Karpas-422 (cell line): ENCODE measurements around the gene B3GNT7. TPM values are rescaled to one million over a fixed set of nuclear protein-coding genes. Genes with fewer than 3 reads are reported as not detected.
A peak's percentile ranks its signal among the peaks of the same experiment; 100 is the strongest.

ENCODE experiments used
- DNase-seq: peaks from one replicate; pipeline ENCODE4 v3.0.0-alpha.2; 2015
- H2AFZ ChIP-seq: fragments of 200-600 bp; sonication (generic); 2 replicates; pipeline ENCODE4 v1.6.1; 2014; ENCODE audit warnings: antibody characterized with exemption, low read length, mixed read lengths
- H3K27ac ChIP-seq: fragments of 200-600 bp; sonication (generic); 2 replicates; pipeline ENCODE4 v1.5.1; 2014; ENCODE audit warnings: mild to moderate bottlenecking, low read length, moderate library complexity
- H3K27me3 ChIP-seq: fragments of 200-600 bp; sonication (generic); 2 replicates; pipeline ENCODE4 v1.6.1; 2014; ENCODE audit warnings: low read length, mixed read lengths
- H3K36me3 ChIP-seq: fragments of 200-600 bp; sonication (generic); 2 replicates; pipeline ENCODE4 v1.6.1; 2014; ENCODE audit warnings: low read length, mixed read lengths; ENCODE audit not compliant: insufficient read depth
- H3K4me1 ChIP-seq: fragments of 200-600 bp; sonication (generic); 2 replicates; pipeline ENCODE4 v1.6.1; 2014; ENCODE audit warnings: mild to moderate bottlenecking, low read length, mixed read lengths
- H3K4me2 ChIP-seq: fragments of 200-600 bp; sonication (generic); 2 replicates; pipeline ENCODE4 v1.6.1; 2014; ENCODE audit warnings: low read length, low read depth, mild to moderate bottlenecking; ENCODE audit not compliant: poor library complexity, severe bottlenecking
- H3K4me3 ChIP-seq: fragments of 200-600 bp; sonication (generic); 2 replicates; pipeline ENCODE4 v1.5.1; 2014; ENCODE audit warnings: mild to moderate bottlenecking, antibody characterized with exemption, low read length, mixed read lengths
- H3K79me2 ChIP-seq: fragments of 200-600 bp; sonication (generic); 2 replicates; pipeline ENCODE4 v1.6.1; 2014; ENCODE audit warnings: mild to moderate bottlenecking, low read length, mixed read lengths
- H3K9ac ChIP-seq: fragments of 200-600 bp; sonication (generic); 2 replicates; pipeline ENCODE4 v1.6.0; 2014; ENCODE audit warnings: low read length
- H3K9me2 ChIP-seq: fragments of 200-600 bp; sonication (generic), shearing (Covaris generic); replicated peaks from 2 replicates; pipeline ENCODE4 v1.6.0; 2014; ENCODE audit warnings: mild to moderate bottlenecking, low read length, moderate library complexity; ENCODE audit not compliant: insufficient read depth
- H3K9me3 ChIP-seq: fragments of 300-700, 200-600 bp; sonication (generic); 2 replicates; pipeline ENCODE4 v1.6.1; 2014; ENCODE audit warnings: low read length, mixed read lengths
- H4K20me1 ChIP-seq: fragments of 200-600 bp; sonication (generic); 2 replicates; pipeline ENCODE4 v1.6.1; 2014; ENCODE audit warnings: mild to moderate bottlenecking, antibody characterized with exemption, low read length, low read depth; ENCODE audit not compliant: insufficient read depth
- total RNA-seq: library from RNA; depleted of rRNA; stranded (reverse); fragments of >200 nt; shearing (Covaris generic); gene quantifications from 2 replicates; pipeline ENCODE4 v1.2.3, GENCODE V29; 2014; ENCODE audit warnings: low replicate concordance

B3GNT7 gene
- total RNA-seq, 1 experiment from 2014 or later: 2.8 TPM

- DNase-seq: no peak
- Histone ChIP-seq H3K79me2 (no peaks in the 10 kb centered on the region), H3K4me2 (no peak overlapping the region), H3K9me2 (no peaks in the 10 kb centered on the region), H4K20me1 (no peaks in the 10 kb centered on the region), H3K36me3 (no peaks in the 10 kb centered on the region), H3K9ac (no peak overlapping the region), H2AFZ (no peak overlapping the region), H3K27me3 (no peaks in the 10 kb centered on the region; the same call in 1 of the 2 replicates), H3K27ac (no peak overlapping the region), H3K4me1 (peaks cover 14% of the 10 kb centered on the region), H3K9me3 (peaks cover 11% of the 10 kb centered on the region; the same call in 1 of the 2 replicates), H3K4me3 (no peak overlapping the region)
These were observed 18.5 kb downstream of the B3GNT7 start for GRCh38 chr2:231413921-231414476.

- H3K36me3 ChIP-seq: no peaks in the 10 kb centered on the region
- H2AFZ ChIP-seq: no peak overlapping the region
- H3K4me2 ChIP-seq: no peak overlapping the region
- H3K27ac ChIP-seq: no peak overlapping the region
- H3K4me3 ChIP-seq: no peak overlapping the region
- H3K27me3 ChIP-seq: no peaks in the 10 kb centered on the region; the same call in 1 of the 2 replicates
- no peaks in the 10 kb centered on the region for H3K79me2 ChIP-seq
- H4K20me1 ChIP-seq: no peaks in the 10 kb centered on the region
- H3K9ac ChIP-seq: no peak overlapping the region
- DNase-seq: peak; percentile 50
- peaks cover 14% of the 10 kb centered on the region for H3K4me1 ChIP-seq
- peaks cover 10% of the 10 kb centered on the region; the same call in 1 of the 2 replicates for H3K9me3 ChIP-seq
- no peaks in the 10 kb centered on the region for H3K9me2 ChIP-seq
These were observed 19.5 kb downstream of the B3GNT7 start for GRCh38 chr2:231415029-231415428.

- peaks cover 10% of the 10 kb centered on the region for H3K4me1 ChIP-seq
- no peaks in the 10 kb centered on the region for H4K20me1 ChIP-seq
- H3K27ac ChIP-seq: no peak overlapping the region
- no peaks in the 10 kb centered on the region for H3K9me2 ChIP-seq
- no peaks in the 10 kb centered on the region for H3K27me3 ChIP-seq
- H3K36me3 ChIP-seq: no peaks in the 10 kb centered on the region
- H2AFZ ChIP-seq: no peak overlapping the region
- no peak overlapping the region for H3K9ac ChIP-seq
- no peaks in the 10 kb centered on the region for H3K79me2 ChIP-seq
- no peak for DNase-seq
- no peak overlapping the region for H3K4me2 ChIP-seq
- no peaks in the 10 kb centered on the region for H3K9me3 ChIP-seq
- no peak overlapping the region for H3K4me3 ChIP-seq
These were observed 23.5 kb downstream of the B3GNT7 start for GRCh38 chr2:231418820-231419640.

- no peaks in the 10 kb centered on the region for H3K36me3 ChIP-seq
- no peaks in the 10 kb centered on the region for H4K20me1 ChIP-seq
These were observed 25.6 kb downstream of the B3GNT7 start for GRCh38 chr2:231421051-231421580.

GRCh38 chr2:231422056-231422455 lies 26.5 kb downstream of the B3GNT7 start:
- no peaks in the 10 kb centered on the region for H3K36me3 ChIP-seq
- no peaks in the 10 kb centered on the region for H3K9me3 ChIP-seq
- H3K4me1 ChIP-seq: no peaks in the 10 kb centered on the region
- H3K79me2 ChIP-seq: no peaks in the 10 kb centered on the region
- H2AFZ ChIP-seq: no peak overlapping the region
- no peaks in the 10 kb centered on the region for H3K9me2 ChIP-seq
- no peak overlapping the region for H3K9ac ChIP-seq
- no peaks in the 10 kb centered on the region for H4K20me1 ChIP-seq
- no peaks in the 10 kb centered on the region for H3K27me3 ChIP-seq
- H3K4me2 ChIP-seq: no peak overlapping the region
- H3K27ac ChIP-seq: no peak overlapping the region
- H3K4me3 ChIP-seq: no peak overlapping the region
- DNase-seq: no peak

More at GRCh38 chr2:231421051-231421580, 25.6 kb downstream of the B3GNT7 start:
- H2AFZ ChIP-seq: no peak overlapping the region
- H3K79me2 ChIP-seq: no peaks in the 10 kb centered on the region
- H3K4me1 ChIP-seq: no peaks in the 10 kb centered on the region
- H3K9me2 ChIP-seq: no peaks in the 10 kb centered on the region
- no peaks in the 10 kb centered on the region for H3K9me3 ChIP-seq
- H3K4me3 ChIP-seq: no peak overlapping the region
- no peak overlapping the region for H3K27ac ChIP-seq
- DNase-seq: no peak
- H3K9ac ChIP-seq: no peak overlapping the region
- H3K27me3 ChIP-seq: no peaks in the 10 kb centered on the region
- no peak overlapping the region for H3K4me2 ChIP-seq

DNA sequence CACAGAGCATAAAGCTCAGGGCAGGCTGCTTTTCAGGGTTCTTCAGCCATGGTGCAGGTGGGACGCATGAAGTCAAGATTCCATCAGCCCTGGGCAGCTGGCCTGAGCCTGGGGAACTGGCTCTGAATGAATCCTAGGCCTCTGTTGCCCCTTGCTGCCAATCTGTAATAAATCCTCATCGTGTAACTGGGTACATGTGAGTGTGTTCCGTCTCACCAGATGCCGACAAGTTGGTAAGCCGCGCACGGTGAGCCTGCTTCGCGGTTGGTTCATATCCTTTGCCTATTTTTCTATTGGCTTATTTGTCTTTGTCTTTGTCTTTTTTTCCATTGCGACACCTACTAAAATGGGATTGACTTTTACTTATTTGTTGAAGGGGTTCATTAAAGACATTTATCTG lies 27.7 kb downstream of the B3GNT7 start:
- H3K79me2 ChIP-seq: no peaks in the 10 kb centered on the region
- H3K9ac ChIP-seq: no peak overlapping the region
- H3K27me3 ChIP-seq: no peaks in the 10 kb centered on the region
- H3K4me1 ChIP-seq: no peaks in the 10 kb centered on the region
- no peaks in the 10 kb centered on the region for H4K20me1 ChIP-seq
- no peak overlapping the region for H2AFZ ChIP-seq
- H3K4me2 ChIP-seq: no peak overlapping the region
- no peaks in the 10 kb centered on the region for H3K36me3 ChIP-seq
- no peak for DNase-seq
- H3K27ac ChIP-seq: no peak overlapping the region
- no peak overlapping the region for H3K4me3 ChIP-seq
- no peaks in the 10 kb centered on the region for H3K9me3 ChIP-seq
- no peaks in the 10 kb centered on the region for H3K9me2 ChIP-seq

GRCh38 chr2:231425291-231425810 lies 29.8 kb downstream of the B3GNT7 start:
- Histone ChIP-seq H3K9me3 (no peaks in the 10 kb centered on the region), H3K36me3 (no peaks in the 10 kb centered on the region), H3K9ac (no peak overlapping the region), H3K4me1 (peaks cover 3% of the 10 kb centered on the region), H3K27ac (no peak overlapping the region), H3K4me3 (no peak overlapping the region), H3K4me2 (no peak overlapping the region), H3K79me2 (no peaks in the 10 kb centered on the region), H3K9me2 (no peaks in the 10 kb centered on the region), H4K20me1 (no peaks in the 10 kb centered on the region), H2AFZ (no peak overlapping the region), H3K27me3 (no peaks in the 10 kb centered on the region)
- no peak for DNase-seq
